ENCODE measurements around the gene TENM3.

GRCh38 chr4:182513587-182514291 lies 270.5 kb downstream of the TENM3 start:
- TF ChIP-seq CTCF (conservative IDR thresholded peaks at IDR 0.05) (no peak), ZFX (IDR thresholded peaks at IDR 0.05) (no peak)

Data from C4-2B (cell line).